ENCODE measurements around the gene CLRN1.

The CLRN1 gene

GRCh38 chr3:150958683-150959082 is 13.8 kb downstream of the CLRN1 start:
- H3K4me1 Mint-ChIP-seq (ENCODE audit: low read depth), result no peaks in the 10 kb centered on the region
- H3K4me3 Mint-ChIP-seq, result no peak overlapping the region
- H3K27ac Mint-ChIP-seq, result no peak overlapping the region
- H3K27me3 Mint-ChIP-seq (ENCODE audit: low read depth), result peaks cover 40% of the 10 kb centered on the region
- H3K9me3 Mint-ChIP-seq, result no peaks in the 10 kb centered on the region
- no peaks in the 10 kb centered on the region for H3K36me3 Mint-ChIP-seq (ENCODE audit: low read depth)

- peaks cover 29% of the 10 kb centered on the region for H3K27me3 Mint-ChIP-seq (ENCODE audit: low read depth)
- no peak overlapping the region for H3K27ac Mint-ChIP-seq
- no peaks in the 10 kb centered on the region for H3K4me1 Mint-ChIP-seq (ENCODE audit: low read depth)
- H3K36me3 Mint-ChIP-seq (ENCODE audit: low read depth), result no peaks in the 10 kb centered on the region
- H3K4me3 Mint-ChIP-seq, result no peak overlapping the region
- no peaks in the 10 kb centered on the region for H3K9me3 Mint-ChIP-seq
Observed at GRCh38 chr3:150956376-150956775, 16.2 kb downstream of the CLRN1 start.

- H3K4me3 Mint-ChIP-seq, result no peak overlapping the region
- H3K9me3 Mint-ChIP-seq, result no peaks in the 10 kb centered on the region
- H3K27me3 Mint-ChIP-seq (ENCODE audit: low read depth), result peaks cover 28% of the 10 kb centered on the region
Observed at GRCh38 chr3:150951923-150952322, 20.6 kb downstream of the CLRN1 start.

GRCh38 chr3:150945226-150946032 is 27.1 kb downstream of the CLRN1 start:
- H3K36me3 Mint-ChIP-seq (ENCODE audit: low read depth), result no peaks in the 10 kb centered on the region
- H3K27me3 Mint-ChIP-seq (ENCODE audit: low read depth), result peaks cover 22% of the 10 kb centered on the region
- no peak overlapping the region for H3K4me3 Mint-ChIP-seq
- H3K27ac Mint-ChIP-seq, result no peak overlapping the region
- no peaks in the 10 kb centered on the region for H3K4me1 Mint-ChIP-seq (ENCODE audit: low read depth)
- H3K9me3 Mint-ChIP-seq, result no peaks in the 10 kb centered on the region

More at GRCh38 chr3:150951923-150952322, 20.6 kb downstream of the CLRN1 start:
- Mint-ChIP-seq H3K27ac (no peak overlapping the region), H3K4me1 (ENCODE audit: low read depth) (no peaks in the 10 kb centered on the region), H3K36me3 (ENCODE audit: low read depth) (no peaks in the 10 kb centered on the region)

GRCh38 chr3:150942221-150942620 is 30.3 kb downstream of the CLRN1 start:
- Mint-ChIP-seq H3K4me3 (no peak overlapping the region), H3K27ac (no peak overlapping the region), H3K4me1 (ENCODE audit: low read depth) (no peaks in the 10 kb centered on the region), H3K27me3 (ENCODE audit: low read depth) (peaks cover 20% of the 10 kb centered on the region), H3K36me3 (ENCODE audit: low read depth) (no peaks in the 10 kb centered on the region), H3K9me3 (no peaks in the 10 kb centered on the region)

- no peaks in the 10 kb centered on the region for H3K9me3 Mint-ChIP-seq
- peaks cover 41% of the 10 kb centered on the region for H3K27me3 Mint-ChIP-seq (ENCODE audit: low read depth)
- H3K36me3 Mint-ChIP-seq (ENCODE audit: low read depth), result no peaks in the 10 kb centered on the region
- no peaks in the 10 kb centered on the region for H3K4me1 Mint-ChIP-seq (ENCODE audit: low read depth)
- H3K4me3 Mint-ChIP-seq, result no peak overlapping the region
- no peak overlapping the region for H3K27ac Mint-ChIP-seq
Observed at GRCh38 chr3:150936693-150937092, 35.8 kb downstream of the CLRN1 start.

GRCh38 chr3:150933473-150933995 is 39.0 kb downstream of the CLRN1 start:
- H3K4me1 Mint-ChIP-seq (ENCODE audit: low read depth), result no peaks in the 10 kb centered on the region
- no peaks in the 10 kb centered on the region for H3K9me3 Mint-ChIP-seq
- no peaks in the 10 kb centered on the region for H3K36me3 Mint-ChIP-seq (ENCODE audit: low read depth)
- no peak overlapping the region for H3K27ac Mint-ChIP-seq
- H3K27me3 Mint-ChIP-seq (ENCODE audit: low read depth), result peaks cover 46% of the 10 kb centered on the region
- H3K4me3 Mint-ChIP-seq, result no peak overlapping the region

- no peaks in the 10 kb centered on the region for H3K4me1 Mint-ChIP-seq (ENCODE audit: low read depth)
- H3K36me3 Mint-ChIP-seq (ENCODE audit: low read depth), result no peaks in the 10 kb centered on the region
- no peaks in the 10 kb centered on the region for H3K9me3 Mint-ChIP-seq
- no peak overlapping the region for H3K4me3 Mint-ChIP-seq
- H3K27ac Mint-ChIP-seq, result no peak overlapping the region
- peaks cover 45% of the 10 kb centered on the region for H3K27me3 Mint-ChIP-seq (ENCODE audit: low read depth)
Observed at GRCh38 chr3:150931745-150932144, 40.8 kb downstream of the CLRN1 start.

- peaks cover 40% of the 10 kb centered on the region for H3K27me3 Mint-ChIP-seq (ENCODE audit: low read depth)
- no peaks in the 10 kb centered on the region for H3K36me3 Mint-ChIP-seq (ENCODE audit: low read depth)
- no peaks in the 10 kb centered on the region for H3K9me3 Mint-ChIP-seq
- H3K4me1 Mint-ChIP-seq (ENCODE audit: low read depth), result peaks cover 2% of the 10 kb centered on the region
- H3K4me3 Mint-ChIP-seq, result no peak overlapping the region
- H3K27ac Mint-ChIP-seq, result no peak overlapping the region
Observed at GRCh38 chr3:150930839-150931238, 41.7 kb downstream of the CLRN1 start.

- H3K36me3 Mint-ChIP-seq (ENCODE audit: low read depth), result no peaks in the 10 kb centered on the region
- H3K4me1 Mint-ChIP-seq (ENCODE audit: low read depth), result peaks cover 6% of the 10 kb centered on the region
- H3K4me3 Mint-ChIP-seq, result no peak overlapping the region
- no peak overlapping the region for H3K27ac Mint-ChIP-seq
- no peaks in the 10 kb centered on the region for H3K9me3 Mint-ChIP-seq
- peaks cover 45% of the 10 kb centered on the region for H3K27me3 Mint-ChIP-seq (ENCODE audit: low read depth)
Observed at GRCh38 chr3:150928234-150928633, 44.3 kb downstream of the CLRN1 start.

GRCh38 chr3:150926328-150926727 is 46.2 kb downstream of the CLRN1 start:
- Mint-ChIP-seq H3K27ac (no peak overlapping the region), H3K4me1 (ENCODE audit: low read depth) (peaks cover 6% of the 10 kb centered on the region), H3K9me3 (no peaks in the 10 kb centered on the region), H3K4me3 (no peak overlapping the region), H3K27me3 (ENCODE audit: low read depth) (peaks cover 29% of the 10 kb centered on the region), H3K36me3 (ENCODE audit: low read depth) (no peaks in the 10 kb centered on the region)

- H3K27ac Mint-ChIP-seq, result no peak overlapping the region
- no peaks in the 10 kb centered on the region for H3K9me3 Mint-ChIP-seq
- H3K4me3 Mint-ChIP-seq, result peak overlapping the region; percentile 47
- H3K27me3 Mint-ChIP-seq (ENCODE audit: low read depth), result peaks cover 27% of the 10 kb centered on the region
- H3K4me1 Mint-ChIP-seq (ENCODE audit: low read depth), result peaks cover 6% of the 10 kb centered on the region
- H3K36me3 Mint-ChIP-seq (ENCODE audit: low read depth), result no peaks in the 10 kb centered on the region
Observed at GRCh38 chr3:150925751-150926201, 46.8 kb downstream of the CLRN1 start.

- Mint-ChIP-seq H3K4me3 (no peak overlapping the region), H3K9me3 (no peaks in the 10 kb centered on the region), H3K27ac (no peak overlapping the region), H3K4me1 (ENCODE audit: low read depth) (peaks cover 6% of the 10 kb centered on the region), H3K36me3 (ENCODE audit: low read depth) (no peaks in the 10 kb centered on the region), H3K27me3 (ENCODE audit: low read depth) (peaks cover 28% of the 10 kb centered on the region)
Observed at GRCh38 chr3:150922611-150923010, 49.9 kb downstream of the CLRN1 start.

GRCh38 chr3:150921209-150921608 is 51.3 kb downstream of the CLRN1 start:
- Mint-ChIP-seq H3K4me3 (no peak overlapping the region), H3K4me1 (ENCODE audit: low read depth) (peaks cover 6% of the 10 kb centered on the region), H3K36me3 (ENCODE audit: low read depth) (no peaks in the 10 kb centered on the region), H3K27me3 (ENCODE audit: low read depth) (peaks cover 23% of the 10 kb centered on the region), H3K27ac (no peak overlapping the region), H3K9me3 (no peaks in the 10 kb centered on the region)

GRCh38 chr3:150920236-150920635 is 52.3 kb downstream of the CLRN1 start:
- Mint-ChIP-seq H3K4me1 (ENCODE audit: low read depth) (no peaks in the 10 kb centered on the region), H3K36me3 (ENCODE audit: low read depth) (no peaks in the 10 kb centered on the region), H3K9me3 (no peaks in the 10 kb centered on the region), H3K27me3 (ENCODE audit: low read depth) (peaks cover 16% of the 10 kb centered on the region), H3K27ac (no peak overlapping the region), H3K4me3 (no peak overlapping the region)
